Hepatocyte (in vitro differentiated cells): Measurements from ENCODE around the gene INO80. TPM values are rescaled to one million over a fixed set of nuclear protein-coding genes. Genes with fewer than 3 reads are reported as not detected.

Experiments used
- DNase-seq: peaks from one replicate; pipeline ENCODE4 v3.0.0-alpha.2; 2016; ENCODE audit warnings: low spot score
- H2AFZ ChIP-seq: fragments of 200-600 bp; sonication (generic); 2 replicates; pipeline ENCODE4 v1.6.0; 2016; ENCODE audit warnings: antibody characterized with exemption, mild to moderate bottlenecking
- H3K27ac ChIP-seq: fragments of 200-600 bp; sonication (generic); 2 replicates; pipeline ENCODE4 v1.5.1; 2016; ENCODE audit warnings: mild to moderate bottlenecking
- H3K27me3 ChIP-seq: fragments of 200-600 bp; sonication (generic); 2 replicates; pipeline ENCODE4 v1.6.1; 2016
- H3K36me3 ChIP-seq: fragments of 200-600 bp; sonication (generic); replicated peaks from 2 replicates; pipeline ENCODE4 v1.5.1; 2016; ENCODE audit warnings: low read depth; ENCODE audit not compliant: insufficient read depth
- H3K4me1 ChIP-seq: fragments of 200-600 bp; sonication (generic); 2 replicates; pipeline ENCODE4 v1.5.1; 2016; ENCODE audit warnings: mild to moderate bottlenecking, moderate library complexity; ENCODE audit not compliant: insufficient read depth
- H3K4me2 ChIP-seq: fragments of 200-600 bp; sonication (generic); 2 replicates; pipeline ENCODE4 v1.6.0; 2016
- H3K4me3 ChIP-seq: fragments of 200-600 bp; sonication (generic); 2 replicates; pipeline ENCODE4 v1.5.1; 2016; ENCODE audit warnings: mild to moderate bottlenecking
- H3K79me2 ChIP-seq: fragments of 200-600 bp; sonication (generic); 2 replicates; pipeline ENCODE4 v1.6.0; 2017; ENCODE audit warnings: mild to moderate bottlenecking
- H3K9me2 ChIP-seq: fragments of 200-600 bp; sonication (generic); replicated peaks from 2 replicates; pipeline ENCODE4 v1.6.0; 2017; ENCODE audit warnings: mild to moderate bottlenecking; ENCODE audit not compliant: insufficient read depth
- H3K9me3 ChIP-seq: fragments of 200-600 bp; sonication (generic); 2 replicates; pipeline ENCODE4 v1.5.1; 2016; ENCODE audit warnings: low read depth, mild to moderate bottlenecking
- H4K20me1 ChIP-seq: fragments of 200-600 bp; sonication (generic); 2 replicates; pipeline ENCODE4 v1.6.0; 2016; ENCODE audit warnings: mild to moderate bottlenecking; ENCODE audit not compliant: insufficient read depth, poor library complexity, severe bottlenecking
- CTCF ChIP-seq: fragments of 200-600 bp; sonication (generic); IDR thresholded peaks from 2 replicates; pipeline ENCODE4 v1.5.1; 2016; ENCODE audit warnings: antibody characterized with exemption, mild to moderate bottlenecking; ENCODE audit not compliant: poor library complexity
- EZH2 ChIP-seq: fragments of 200-600 bp; sonication (generic); IDR thresholded peaks from 2 replicates; pipeline ENCODE4 v1.6.1; 2016; ENCODE audit warnings: antibody characterized with exemption, mild to moderate bottlenecking, borderline replicate concordance
- EZH2phosphoT487 ChIP-seq: fragments of 200-600 bp; sonication (generic); IDR thresholded peaks from one replicate; pipeline ENCODE4 v1.6.1; 2018; ENCODE audit warnings: antibody characterized with exemption, mild to moderate bottlenecking, low read depth, moderate library complexity; ENCODE audit not compliant: unreplicated experiment, severe bottlenecking
- WGBS: methylation state at CpG from one replicate; pipeline ENCODE4 v1.1.6; 2016; ENCODE audit warnings: low lambda C conversion rate; ENCODE audit errors: missing lambda C conversion rate; 5-methylcytosine and 5-hydroxymethylcytosine counted together
- polyA plus RNA-seq: library from polyadenylated mRNA; unstranded; fragments of >200 nt; fragmentation: Nextera tagmentation; extraction: Ambion mirVana; gene quantifications from 2 replicates; pipeline ENCODE4 v1.2.1, GENCODE V29; 2016
- total RNA-seq: library from RNA; depleted of rRNA; stranded (reverse); fragments of >200 nt; gene quantifications from 2 replicates; pipeline ENCODE4 v1.2.3, GENCODE V29; 2014

Gene INO80
- total and polyA plus RNA-seq, 2 experiments from 2014 or later: 4.5 to 15.5 TPM

DNA sequence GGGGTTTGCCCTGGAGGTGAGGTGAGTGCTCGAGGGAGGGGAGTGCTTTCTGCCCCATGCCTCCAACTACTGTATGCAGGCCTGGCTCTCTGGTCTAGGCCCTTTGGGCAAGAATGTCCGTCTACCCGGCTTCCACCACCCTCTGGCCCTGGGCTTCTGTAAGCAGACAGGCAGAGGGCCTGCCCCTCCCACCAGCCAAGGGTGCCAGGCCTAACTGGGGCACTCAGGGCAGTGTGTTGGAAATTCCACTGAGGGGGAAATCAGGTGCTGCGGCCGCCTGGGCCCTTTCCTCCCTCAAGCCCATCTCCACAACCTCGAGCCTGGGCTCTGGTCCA lies 177.6 kb downstream of the INO80 start:
- no peaks in the 10 kb centered on the region for H3K9me3 ChIP-seq
- H3K79me2 ChIP-seq: no peaks in the 10 kb centered on the region
- no peak overlapping the region for H2AFZ ChIP-seq
- H4K20me1 ChIP-seq: no peaks in the 10 kb centered on the region
- no peaks in the 10 kb centered on the region for H3K27me3 ChIP-seq
- H3K27ac ChIP-seq: no peak overlapping the region
- no peaks in the 10 kb centered on the region for H3K9me2 ChIP-seq
- H3K4me2 ChIP-seq: no peak overlapping the region
- H3K4me1 ChIP-seq: peaks cover 17% of the 10 kb centered on the region
- TF ChIP-seq CTCF (no peak), EZH2 (no peak), EZH2phosphoT487 (no peak)
- DNase-seq: no peak
- no peak overlapping the region for H3K4me3 ChIP-seq
- H3K36me3 ChIP-seq: no peaks in the 10 kb centered on the region
- WGBS: 97% methylated on average over 6 of the region's 6 CpGs

DNA sequence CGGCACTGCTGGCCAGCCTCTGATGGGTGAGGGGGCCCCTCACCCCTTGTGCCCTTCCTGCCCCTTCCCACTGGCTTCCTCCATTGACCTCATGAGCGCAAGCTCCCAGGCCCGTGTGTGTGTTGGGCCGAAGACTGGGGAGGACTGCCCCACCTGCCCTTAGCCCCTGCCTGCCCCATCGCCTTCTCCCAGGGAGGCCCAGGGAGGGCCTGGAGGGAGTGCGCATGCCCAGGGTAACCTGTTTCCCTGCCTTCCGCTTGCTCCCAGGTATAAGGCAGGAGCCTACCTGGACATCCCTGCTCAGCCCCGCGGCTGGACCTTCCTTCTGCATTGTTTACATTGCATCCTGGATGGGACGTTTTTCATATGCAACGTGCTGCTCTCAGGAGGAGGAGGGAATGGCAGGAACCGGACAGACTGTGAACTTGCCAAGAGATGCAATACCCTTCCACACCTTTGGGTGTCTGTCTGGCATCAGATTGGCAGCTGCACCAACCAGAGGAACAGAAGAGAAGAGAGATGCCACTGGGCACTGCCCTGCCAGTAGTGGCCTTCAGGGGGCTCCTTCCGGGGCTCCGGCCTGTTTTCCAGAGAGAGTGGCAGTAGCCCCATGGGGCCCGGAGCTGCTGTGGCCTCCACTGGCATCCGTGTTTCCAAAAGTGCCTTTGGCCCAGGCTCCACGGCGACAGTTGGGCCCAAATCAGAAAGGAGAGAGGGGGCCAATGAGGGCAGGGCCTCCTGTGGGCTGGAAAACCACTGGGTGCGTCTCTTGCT lies 178.1 kb downstream of the INO80 start:
- no peaks in the 10 kb centered on the region for H3K9me3 ChIP-seq
- H2AFZ ChIP-seq: no peak overlapping the region
- no peak overlapping the region for H3K4me3 ChIP-seq
- no peaks in the 10 kb centered on the region for H3K79me2 ChIP-seq
- WGBS: 83% methylated on average over 19 of the region's 19 CpGs
- no peaks in the 10 kb centered on the region for H3K36me3 ChIP-seq
- no peaks in the 10 kb centered on the region for H4K20me1 ChIP-seq
- H3K4me2 ChIP-seq: no peak overlapping the region
- no peaks in the 10 kb centered on the region for H3K27me3 ChIP-seq
- no peak for DNase-seq
- no peaks in the 10 kb centered on the region for H3K9me2 ChIP-seq
- TF ChIP-seq EZH2phosphoT487 (no peak), CTCF (no peak), EZH2 (no peak)
- H3K4me1 ChIP-seq: peaks cover 22% of the 10 kb centered on the region
- H3K27ac ChIP-seq: no peak overlapping the region

- no peak overlapping the region for H3K27ac ChIP-seq
- WGBS: 85% methylated on average over 15 of the region's 15 CpGs
- no peak overlapping the region for H2AFZ ChIP-seq
- no peaks in the 10 kb centered on the region for H3K9me3 ChIP-seq
- no peak overlapping the region for H3K4me2 ChIP-seq
- H3K4me1 ChIP-seq: peaks cover 26% of the 10 kb centered on the region
- H3K79me2 ChIP-seq: no peaks in the 10 kb centered on the region
- DNase-seq: no peak
- no peaks in the 10 kb centered on the region for H3K9me2 ChIP-seq
- no peaks in the 10 kb centered on the region for H4K20me1 ChIP-seq
- TF ChIP-seq EZH2 (no peak), CTCF (no peak), EZH2phosphoT487 (no peak)
- H3K4me3 ChIP-seq: no peak overlapping the region
- H3K27me3 ChIP-seq: no peaks in the 10 kb centered on the region
- H3K36me3 ChIP-seq: no peaks in the 10 kb centered on the region
Measured at GRCh38 chr15:40936709-40937666, 179.1 kb downstream of the INO80 start.
